NCI-H187 treated with DMSO at 0.1 percent for 48 hours (cell line): ENCODE data around the gene PALLD.

Experiments
- DNase-seq: peaks from one replicate; lab custom pipeline; 2025; lab: John Stamatoyannopoulos, UW

Gene PALLD

DNA sequence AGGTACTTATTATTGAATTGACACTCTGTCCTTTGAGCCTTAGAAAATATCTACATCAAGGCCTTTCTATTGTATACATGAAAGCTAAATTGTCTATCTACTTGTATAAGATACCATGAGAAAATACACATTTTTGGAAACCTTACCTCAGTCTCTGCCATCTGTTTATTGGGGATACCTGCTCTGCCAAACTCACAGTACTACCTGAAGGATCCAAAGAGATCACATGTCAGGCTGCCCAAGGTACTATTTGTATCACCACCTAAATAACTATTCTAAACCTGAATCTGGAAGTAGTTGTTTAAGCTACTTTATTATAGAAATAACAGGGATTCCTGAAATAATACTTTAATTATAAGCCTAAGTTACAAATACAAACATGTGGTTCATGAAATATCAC, 126.2 kb downstream of the PALLD start:
- DNase-seq: no peak

DNA sequence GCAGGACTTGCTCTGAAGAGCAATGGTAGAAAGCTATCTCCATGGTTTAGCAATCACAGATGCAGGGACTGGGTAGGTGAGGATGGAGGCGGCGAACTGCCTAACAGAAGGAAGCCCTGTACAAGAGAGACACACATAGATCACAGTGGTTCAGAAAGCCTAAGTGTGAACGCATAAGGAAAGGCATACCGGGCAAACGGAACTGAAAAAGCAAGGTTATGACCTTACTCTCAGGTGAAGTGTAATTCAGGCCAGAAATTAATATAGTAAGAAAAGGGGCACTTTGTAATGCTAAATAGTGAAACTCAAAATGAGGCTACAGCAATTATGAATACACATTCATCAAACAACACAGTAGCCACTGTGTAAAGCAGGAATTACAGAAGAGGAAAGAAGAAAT, 126.6 kb downstream of the PALLD start:
- no peak for DNase-seq

DNA sequence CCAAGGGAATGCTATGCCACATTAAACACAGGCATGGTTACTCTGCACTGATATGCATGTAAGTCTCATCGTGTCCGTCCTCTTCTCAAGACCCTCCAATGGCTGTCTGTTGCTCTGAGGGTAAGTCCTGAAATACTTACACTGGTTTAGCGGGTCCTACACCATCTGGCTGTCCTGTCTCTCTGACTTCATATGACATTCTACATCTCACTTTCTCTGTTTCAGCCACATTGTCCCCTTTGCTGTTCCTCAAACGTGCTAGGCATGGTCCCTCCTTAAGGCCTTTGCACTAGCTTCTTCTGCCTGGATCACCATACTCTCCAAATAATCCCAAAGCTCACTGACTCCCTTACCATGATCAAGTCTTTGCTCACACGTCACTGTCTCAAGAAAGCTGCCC, 131.4 kb downstream of the PALLD start:
- DNase-seq: no peak

DNA sequence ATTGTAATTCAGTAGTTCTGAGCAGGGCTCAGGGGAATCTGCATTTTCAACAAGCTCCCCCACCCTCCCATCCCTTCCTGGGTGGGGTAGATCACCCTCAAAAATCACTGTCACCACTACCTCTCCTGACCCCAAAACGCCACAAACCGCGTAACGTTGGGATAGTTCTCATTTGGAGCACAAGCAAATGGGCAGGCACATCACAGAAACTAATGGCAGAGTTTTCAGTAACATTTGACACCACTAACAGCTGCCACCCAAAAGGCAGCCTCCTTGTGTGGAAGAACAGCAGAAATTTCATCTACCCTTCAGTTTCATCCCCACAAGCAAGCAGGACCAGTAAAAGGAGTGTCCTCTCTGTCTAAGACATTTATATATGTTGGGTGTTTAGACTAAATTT, 132.7 kb downstream of the PALLD start:
- DNase-seq: no peak

DNA sequence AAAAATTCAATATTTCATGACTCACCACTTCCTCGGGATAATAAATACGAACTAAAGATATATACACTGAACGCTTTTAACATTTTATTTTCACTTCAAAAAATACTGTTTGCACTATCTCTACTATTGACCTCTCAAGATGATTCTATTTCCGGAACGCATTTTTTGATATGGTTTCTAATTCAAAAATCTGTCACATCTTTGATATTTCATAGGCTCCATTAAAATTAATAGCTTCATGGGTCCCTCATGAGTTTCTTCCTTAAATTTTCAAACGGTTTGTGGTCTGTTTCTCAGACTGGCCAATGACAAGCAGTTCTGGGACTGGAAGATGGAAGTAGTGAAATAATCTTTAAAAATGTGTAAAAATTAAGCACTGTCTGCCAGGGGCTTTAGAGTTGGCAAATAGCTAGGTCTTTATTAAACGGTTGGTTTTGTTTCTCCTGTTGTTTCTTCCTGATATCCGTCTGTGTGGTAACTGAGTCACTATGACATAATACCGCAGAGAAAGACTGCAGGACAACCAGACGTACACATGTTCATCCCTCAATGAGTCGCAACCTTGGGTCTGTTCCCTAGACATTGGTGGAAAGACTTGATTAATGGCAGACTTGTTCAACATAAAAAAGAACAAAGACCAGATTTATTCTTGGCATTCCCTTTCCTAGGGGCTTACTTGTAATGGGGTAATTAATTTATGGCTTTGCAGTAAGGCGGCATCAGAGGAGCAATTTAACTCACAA, 133.8 kb downstream of the PALLD start:
- no peak for DNase-seq

DNA sequence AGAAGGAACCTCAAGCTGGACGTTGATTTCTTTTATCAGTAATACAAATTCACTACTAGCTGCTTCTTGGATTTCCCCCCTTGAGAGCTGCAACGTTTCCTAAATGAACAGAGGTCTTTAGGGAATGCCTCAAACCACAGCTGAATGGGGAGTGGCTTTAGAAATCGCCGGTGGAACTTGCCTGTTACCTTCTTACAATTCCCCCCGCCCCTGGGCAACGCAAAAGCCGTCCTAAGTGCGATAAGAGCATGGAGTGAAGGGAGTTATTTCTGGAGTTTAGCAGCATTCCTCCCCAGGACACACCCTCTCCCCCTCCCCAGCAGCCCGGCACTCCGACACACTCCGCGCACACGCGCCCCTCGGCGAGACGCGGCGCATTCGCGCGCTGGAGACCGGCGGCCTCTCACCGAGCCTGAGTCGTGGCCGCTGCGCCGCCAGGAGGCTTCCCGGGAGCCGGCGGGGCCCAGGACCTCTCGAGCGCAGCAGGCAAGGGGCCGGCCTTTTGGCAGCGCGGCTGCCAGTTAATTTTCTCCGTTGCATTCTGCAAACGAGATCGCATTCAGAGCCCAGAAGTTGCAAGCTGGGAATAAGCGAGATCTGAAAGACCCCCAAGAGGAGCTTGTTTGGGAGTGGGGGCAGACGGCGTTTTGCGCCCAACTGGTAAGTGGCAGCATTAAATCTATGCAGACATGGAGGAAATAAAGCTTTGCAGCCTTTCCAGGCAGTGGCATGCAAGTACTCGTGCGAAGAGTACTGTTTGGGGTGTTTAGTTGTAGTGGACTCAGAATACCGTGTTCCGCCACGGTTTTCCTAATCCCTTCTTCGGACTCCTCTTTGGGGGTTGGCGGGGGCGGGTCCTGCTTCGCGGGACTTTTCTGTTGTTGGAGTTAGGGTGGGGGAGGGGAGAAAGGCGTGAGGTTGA, 134.7 kb downstream of the PALLD start:
- DNase-seq: no peak

DNA sequence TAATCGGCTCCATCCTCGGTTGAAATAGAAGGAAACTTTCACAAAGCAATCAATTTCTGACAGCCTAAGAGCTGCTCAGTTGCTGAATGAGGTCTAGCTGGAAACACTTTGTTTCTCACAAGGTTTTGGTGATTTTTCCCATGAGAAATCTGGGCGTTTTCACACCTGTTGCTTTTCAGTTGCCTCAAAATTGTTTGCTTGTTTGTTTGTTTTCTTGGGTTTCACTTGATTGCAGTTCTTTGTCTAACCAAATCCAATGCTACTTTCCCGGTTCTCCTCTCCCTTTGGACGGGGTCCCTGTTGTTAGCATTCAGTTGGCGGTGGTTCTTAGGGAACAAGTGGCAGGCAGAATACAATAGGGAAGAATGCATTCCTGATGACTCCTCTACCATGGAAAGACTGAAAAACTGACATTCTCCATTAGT, 135.5 kb downstream of the PALLD start:
- no peak for DNase-seq

DNA sequence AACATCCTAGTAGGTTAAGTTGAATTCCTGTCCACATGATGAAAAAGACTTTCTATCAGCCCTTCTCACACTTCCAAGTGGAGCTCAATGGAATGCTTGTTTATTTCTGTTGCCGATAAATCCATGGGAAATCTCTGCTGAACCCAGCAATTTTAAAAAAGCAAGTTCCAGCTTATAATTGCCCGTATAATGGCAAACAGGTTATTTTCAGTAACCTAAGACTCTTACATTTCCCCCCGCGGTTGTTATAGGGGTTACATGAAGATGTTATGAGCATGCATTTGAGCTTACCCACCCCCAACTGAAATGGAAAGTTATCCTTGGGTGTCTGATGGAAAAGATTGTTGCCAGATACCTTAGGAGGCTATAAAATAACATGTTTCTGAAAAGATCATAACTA, 136.2 kb downstream of the PALLD start:
- DNase-seq: no peak

DNA sequence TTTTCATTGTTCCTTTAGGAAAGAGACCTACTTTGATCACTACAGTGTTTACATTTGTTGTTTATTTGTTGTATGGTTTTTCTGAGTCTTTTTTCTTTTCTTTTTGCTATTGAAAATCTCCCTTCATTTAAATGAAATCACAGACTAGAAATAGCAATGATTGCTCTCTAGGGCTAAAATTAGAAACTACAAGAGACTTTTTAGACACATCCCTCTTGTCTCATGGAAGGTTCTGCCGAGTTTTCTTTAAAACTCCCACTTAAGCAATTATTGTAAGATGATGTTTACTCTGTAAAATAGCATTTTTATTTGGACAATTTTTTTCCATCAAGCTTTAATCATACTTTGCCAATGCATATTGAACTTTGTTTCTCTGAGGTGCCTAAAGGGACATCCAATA, 136.6 kb downstream of the PALLD start:
- no peak for DNase-seq

DNA sequence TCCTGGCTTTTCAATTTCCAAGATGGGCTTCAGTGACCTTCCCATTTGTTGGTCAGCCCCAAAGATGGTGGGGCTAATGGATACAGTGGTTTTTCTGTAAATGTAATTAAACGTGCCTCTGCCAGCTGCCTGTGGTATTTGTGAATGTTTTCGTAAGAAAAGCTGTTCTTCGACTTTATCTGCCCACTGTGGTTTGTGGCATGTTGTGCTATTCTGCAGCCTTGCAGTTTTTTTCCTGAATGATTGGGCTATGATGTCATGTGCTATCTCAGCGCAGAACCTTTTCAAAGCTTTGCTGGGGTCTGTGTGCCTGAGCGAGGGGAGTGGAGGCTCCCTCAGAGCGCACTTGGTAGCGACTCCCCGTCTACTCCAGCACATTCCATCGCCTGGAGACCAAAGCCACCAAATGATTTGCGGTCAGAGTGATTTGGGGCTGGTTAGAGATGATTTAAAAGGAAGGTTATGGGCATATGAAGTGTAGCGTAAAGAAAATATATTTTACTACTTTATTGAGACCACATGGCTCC, 137.5 kb downstream of the PALLD start:
- DNase-seq: no peak

DNA sequence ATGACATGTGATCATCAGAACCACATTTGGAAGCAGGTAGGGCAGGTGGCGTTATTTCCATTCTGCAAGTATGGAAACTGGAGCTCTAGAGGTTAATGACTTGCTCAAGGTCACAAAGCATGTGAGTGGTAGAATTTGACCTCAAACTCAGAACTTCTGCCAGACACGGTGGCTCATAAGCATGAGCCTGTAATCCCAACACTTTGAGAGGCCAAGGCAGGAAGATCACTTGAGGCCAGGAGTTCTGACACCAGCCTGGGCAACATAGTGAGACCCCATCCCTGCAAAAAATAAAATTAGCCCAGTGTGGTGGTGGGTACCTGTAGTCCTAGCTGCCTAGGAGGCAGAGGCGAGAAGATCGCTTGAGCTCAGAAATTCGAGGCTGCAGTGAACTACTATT, 139.2 kb downstream of the PALLD start:
- DNase-seq: no peak

DNA sequence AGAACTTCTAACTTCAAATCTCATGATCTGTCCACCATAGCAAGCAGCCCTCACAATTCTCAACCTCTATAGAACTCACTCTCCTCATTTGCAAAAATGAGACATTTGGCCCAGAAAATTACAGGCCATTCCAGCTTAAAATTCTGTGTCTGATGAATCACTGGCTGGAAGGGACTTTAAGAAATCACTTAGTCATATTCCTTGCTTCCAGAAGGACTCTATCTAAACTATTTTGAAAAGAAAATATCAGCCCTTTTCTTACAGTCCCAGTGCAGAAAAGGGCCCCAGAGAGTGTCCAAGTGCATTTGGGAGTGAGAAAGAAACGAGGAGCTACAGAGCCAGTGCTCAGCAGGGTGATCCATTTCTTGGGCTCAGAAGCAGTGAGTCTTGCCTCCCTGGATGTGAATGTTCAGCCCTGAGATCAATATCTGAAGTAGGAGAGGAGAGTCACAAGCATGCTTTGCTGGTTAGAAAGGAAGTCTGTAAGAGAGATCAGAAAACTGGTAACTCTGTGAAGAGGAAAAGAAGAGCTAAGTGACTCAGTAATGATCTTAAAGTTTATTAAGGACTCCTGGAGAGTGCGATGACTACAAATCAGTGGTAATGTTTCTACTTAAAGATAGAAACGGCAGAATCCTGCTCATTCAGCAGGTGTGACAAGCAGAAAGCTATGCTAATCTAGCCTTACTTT, 139.8 kb downstream of the PALLD start:
- DNase-seq: no peak

DNA sequence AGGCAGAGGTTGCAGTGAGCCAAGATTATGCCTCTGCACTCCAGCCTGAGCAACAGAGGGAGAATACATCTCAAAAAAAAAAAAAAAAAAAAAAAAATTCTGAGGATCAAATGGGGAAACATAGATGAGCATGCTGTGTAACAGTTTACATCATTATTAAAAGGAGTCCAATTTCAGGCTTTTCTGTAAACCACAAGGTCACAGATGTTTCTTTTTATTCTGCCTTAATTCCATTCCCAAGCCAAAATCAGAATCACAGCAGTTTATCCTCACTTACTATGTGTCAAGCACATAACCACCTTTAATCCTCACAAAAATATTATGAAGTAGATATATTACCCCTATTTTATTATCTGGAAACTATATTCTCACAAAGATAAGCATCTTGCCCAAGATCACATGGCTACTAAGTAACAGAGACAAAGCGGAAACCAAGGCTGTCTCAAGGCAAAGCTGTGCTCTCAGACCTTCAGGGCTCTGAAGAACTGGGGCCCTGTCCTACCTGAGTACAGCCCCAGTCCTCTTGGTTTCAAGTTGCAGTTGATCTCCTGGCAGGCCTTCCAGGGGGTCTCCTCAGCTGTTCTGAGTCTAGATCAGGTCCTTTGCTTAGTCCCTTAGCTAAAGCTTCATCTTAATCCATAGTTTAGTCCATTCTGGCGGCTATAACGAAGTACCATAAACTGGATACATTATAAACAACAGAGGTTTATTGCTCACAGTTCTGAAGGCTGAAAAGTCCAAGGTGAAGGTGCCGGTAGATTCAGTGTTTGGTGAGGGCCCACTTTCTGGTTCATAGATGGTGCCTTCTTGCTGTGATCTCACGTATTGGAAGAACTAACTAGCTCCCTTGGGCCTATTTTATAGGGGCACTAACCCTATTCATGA, 141.3 kb downstream of the PALLD start:
- DNase-seq: no peak

DNA sequence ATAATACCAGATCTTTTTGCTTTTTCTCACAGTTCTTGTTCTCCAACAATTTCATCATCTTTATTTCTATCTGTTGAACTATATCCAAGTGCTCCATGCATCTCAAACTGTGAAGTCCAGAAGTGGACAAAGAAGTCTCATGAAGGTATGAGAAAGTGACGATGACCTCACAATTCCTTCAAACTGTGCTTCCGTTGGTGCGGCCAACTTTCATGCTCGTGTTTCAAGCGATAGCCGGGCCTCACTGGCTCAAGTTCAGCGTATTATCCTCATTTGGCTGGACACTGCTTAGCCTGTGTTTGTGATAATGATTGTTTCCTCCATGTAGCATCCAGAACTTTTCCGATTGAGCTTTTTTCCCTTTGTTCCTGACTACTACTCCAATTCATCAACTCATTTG, 143.1 kb downstream of the PALLD start:
- no peak for DNase-seq

DNA sequence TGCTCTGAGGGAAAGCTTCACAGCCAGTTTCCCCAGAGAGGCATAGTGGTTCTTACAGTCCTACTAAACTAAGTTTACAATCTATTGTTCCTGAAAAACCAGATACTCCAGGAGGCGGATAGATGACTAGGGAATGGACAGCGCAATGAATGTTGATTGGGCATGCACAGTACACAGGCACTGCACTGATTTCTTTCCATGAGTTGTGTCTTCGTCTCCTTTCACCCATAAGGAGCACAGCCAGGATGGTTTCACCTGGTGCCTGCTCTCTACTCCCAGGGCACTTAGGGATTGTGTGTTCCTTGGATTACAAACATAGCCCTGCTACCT, 144.9 kb downstream of the PALLD start:
- DNase-seq: no peak

DNA sequence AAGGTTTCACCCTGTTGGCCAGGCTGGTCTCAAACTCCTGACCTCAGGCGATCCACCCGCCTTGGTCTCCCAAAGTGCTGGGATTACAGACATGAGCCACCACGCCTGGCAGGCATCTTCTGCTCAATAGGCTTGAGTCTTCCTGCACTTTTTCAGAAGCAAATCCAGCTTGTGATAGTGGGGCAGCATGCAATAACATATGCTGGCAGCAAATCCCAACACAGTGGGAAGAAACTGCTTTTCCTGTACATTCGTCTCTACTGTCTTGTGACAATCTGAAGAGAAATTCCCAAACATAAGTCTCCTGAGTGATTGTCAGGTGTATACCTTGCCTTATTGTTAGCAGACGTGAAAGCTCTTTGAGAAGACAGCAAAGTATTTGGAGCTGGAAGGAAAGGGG, 145.7 kb downstream of the PALLD start:
- no peak for DNase-seq

DNA sequence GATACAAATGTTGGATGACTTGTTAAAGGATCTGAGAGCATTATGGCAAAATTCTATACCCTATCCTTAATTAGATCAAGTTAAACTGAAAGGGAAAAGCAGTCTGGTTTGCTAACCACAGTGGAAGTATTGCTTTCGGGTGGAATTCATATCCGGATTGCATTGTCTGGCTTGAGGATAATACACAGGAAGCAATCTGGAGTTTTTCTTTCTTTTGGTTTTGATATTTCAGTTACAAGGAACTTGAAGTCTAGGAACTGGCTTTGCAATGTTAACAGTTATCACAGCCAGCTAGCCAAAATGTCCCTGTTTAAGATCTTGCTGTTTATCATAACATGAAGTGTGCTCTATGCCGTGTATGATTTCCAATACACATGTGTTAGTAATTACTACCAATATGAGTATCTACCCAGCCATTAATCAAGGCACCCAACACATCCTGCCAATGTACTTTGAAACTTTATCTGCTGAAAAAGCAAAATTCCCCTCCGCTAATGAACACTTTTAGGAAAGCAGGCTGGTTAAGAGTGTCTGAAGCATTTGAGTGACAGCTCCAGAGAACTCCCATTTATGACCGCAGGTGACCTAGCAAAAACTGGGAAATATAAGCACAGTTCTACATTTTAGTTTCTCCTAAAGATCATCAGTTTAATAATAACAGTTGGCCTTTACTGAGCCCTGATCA, 146.4 kb downstream of the PALLD start:
- DNase-seq: no peak

DNA sequence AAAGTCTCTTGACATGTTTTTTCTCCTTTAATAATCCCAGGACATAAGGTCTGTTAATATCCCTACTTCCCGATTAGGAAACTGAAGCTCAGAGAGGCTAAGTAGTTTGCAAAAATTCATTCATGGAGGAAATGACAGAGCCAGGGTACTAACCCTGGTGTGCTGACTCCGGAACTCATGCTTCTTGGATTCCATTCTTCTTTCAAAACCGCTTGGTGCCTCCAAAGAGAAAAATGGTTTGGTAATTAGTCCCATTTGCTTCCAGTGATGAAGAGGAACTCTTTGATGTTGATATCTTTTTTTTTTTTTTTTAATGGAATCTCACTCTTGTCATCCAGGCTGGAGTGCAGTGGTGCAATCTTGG, 146.9 kb downstream of the PALLD start:
- DNase-seq: no peak

DNA sequence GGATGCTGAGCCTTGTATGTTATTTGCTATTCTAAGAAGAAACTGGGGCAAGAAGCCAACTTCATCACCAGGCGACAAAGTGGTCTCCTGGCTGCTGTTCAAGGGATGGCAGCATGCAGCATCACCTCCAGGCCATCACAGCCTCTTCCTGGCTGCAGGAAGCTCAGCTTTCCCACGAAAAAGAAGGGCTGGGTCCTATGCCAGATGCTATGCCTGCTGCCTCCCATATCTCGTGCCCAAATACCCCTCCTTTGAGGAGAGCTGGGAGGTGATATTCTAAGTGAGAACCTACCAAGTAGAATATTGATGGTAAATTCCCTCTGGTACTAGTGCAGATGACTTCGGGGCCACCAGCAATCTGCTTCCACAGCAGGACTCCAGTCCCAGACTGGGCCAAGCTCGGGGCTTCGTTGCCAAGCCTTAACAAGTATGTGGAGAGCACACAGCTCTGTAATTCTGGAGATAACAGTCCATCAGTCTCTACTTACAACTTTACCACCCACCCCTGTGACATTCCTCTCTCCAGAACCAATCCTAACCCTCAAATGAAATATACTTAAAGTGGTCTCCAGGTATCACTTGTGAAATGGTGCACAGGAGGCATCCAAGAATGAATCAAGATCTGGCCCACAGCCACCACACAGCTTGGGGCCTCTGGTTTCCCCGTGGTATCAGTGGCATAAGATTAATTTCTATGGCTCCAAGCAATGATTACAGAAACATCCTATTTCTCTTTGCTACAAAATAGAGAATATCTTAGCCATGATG, 149.3 kb downstream of the PALLD start:
- DNase-seq: no peak

DNA sequence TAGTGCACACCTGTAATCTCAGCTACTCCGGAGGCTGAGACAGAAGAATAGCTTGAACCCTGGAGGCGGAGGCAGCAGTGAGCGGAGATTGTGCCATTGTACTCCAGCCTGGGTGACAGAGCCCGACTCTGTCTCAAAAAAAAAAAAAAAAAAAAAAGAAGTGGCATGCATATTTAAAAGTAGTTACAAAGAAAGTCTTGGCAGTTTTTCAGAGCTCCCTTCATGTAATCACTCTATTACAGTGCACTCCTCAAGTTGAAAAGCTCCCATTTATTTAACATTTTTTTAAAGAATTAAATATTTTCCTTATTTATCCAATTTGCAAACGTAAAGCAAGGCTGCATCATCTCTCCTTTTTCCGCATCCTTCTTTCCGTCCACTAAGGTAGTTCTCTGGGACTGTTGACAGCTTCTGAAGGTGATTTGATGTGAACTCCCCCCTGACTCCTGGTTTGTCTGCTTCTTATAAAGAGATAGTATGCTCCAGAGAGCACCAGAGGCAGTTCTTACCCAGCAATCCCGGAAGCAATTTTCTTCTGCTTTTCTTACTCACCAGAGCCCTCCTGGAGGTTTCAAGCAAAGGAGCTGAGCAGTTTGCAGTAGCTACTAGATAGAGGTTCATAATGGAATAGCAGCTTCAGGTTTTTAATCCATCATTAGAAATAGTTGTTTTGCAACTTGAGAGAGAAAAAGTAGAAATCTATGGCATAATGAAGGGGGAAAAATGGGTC, 151.0 kb downstream of the PALLD start:
- DNase-seq: no peak
